HL-60/S4 (cell line): ENCODE measurements around the gene RUNX1.

Source experiments
- in situ Hi-C: fragments of 300-500 bp; cut with MboI; formaldehyde crosslinking; loops from 2 replicates; pipeline ENCODE4 v1.14.3; 2022; ENCODE audit warnings: low sequenced_read_pairs

RUNX1 gene

GRCh38 chr21:35062016-35062415, 12.9 kb upstream of the RUNX1 start:
- in situ Hi-C loops: no loop called here

GRCh38 chr21:35059742-35060141, 10.6 kb upstream of the RUNX1 start:
- in situ Hi-C loops: no loop called here

- in situ Hi-C loops: no loop called here
Measured at GRCh38 chr21:35058058-35058457, 9.0 kb upstream of the RUNX1 start.

- in situ Hi-C loops: no loop called here
Measured at GRCh38 chr21:35057428-35057827, 8.3 kb upstream of the RUNX1 start.

GRCh38 chr21:35053356-35054096, 4.4 kb upstream of the RUNX1 start:
- in situ Hi-C loops: no loop called here

GRCh38 chr21:35052801-35053200, 3.7 kb upstream of the RUNX1 start:
- in situ Hi-C loops: no loop called here

GRCh38 chr21:35051287-35051818, 2.3 kb upstream of the RUNX1 start:
- in situ Hi-C loops: no loop called here

- in situ Hi-C loops: no loop called here
Measured at GRCh38 chr21:35050348-35051286, 1.5 kb upstream of the RUNX1 start.

GRCh38 chr21:35048183-35048601, 910 bp downstream of the RUNX1 start:
- in situ Hi-C loops: loop anchor here (10.0 kb wide), 1 partner anchor 143 kb away; no protein-coding TSS in a partner anchor

GRCh38 chr21:35046880-35047229, 2.2 kb downstream of the RUNX1 start:
- in situ Hi-C loops: loop anchor here (10.0 kb wide), 1 partner anchor 142 kb away; no protein-coding TSS in a partner anchor

GRCh38 chr21:35046263-35046624, 2.9 kb downstream of the RUNX1 start:
- in situ Hi-C loops: loop anchor here (10.0 kb wide), 1 partner anchor 141 kb away; no protein-coding TSS in a partner anchor

GRCh38 chr21:35045542-35046262, 3.4 kb downstream of the RUNX1 start:
- in situ Hi-C loops: loop anchor here (10.0 kb wide), 1 partner anchor 141 kb away; no protein-coding TSS in a partner anchor

GRCh38 chr21:35044770-35045541, 4.1 kb downstream of the RUNX1 start:
- in situ Hi-C loops: loop anchor here (10.0 kb wide), 1 partner anchor 140 kb away; no protein-coding TSS in a partner anchor

- in situ Hi-C loops: loop anchor here (10.0 kb wide), 1 partner anchor 139 kb away; no protein-coding TSS in a partner anchor
Measured at GRCh38 chr21:35044128-35044527, 5.0 kb downstream of the RUNX1 start.

GRCh38 chr21:35043549-35043948, 5.6 kb downstream of the RUNX1 start:
- in situ Hi-C loops: loop anchor here (10.0 kb wide), 1 partner anchor 139 kb away; no protein-coding TSS in a partner anchor

- in situ Hi-C loops: loop anchor here (10.0 kb wide), 1 partner anchor 138 kb away; no protein-coding TSS in a partner anchor
Measured at GRCh38 chr21:35042836-35043235, 6.3 kb downstream of the RUNX1 start.

- in situ Hi-C loops: loop anchor here (10.0 kb wide), 1 partner anchor 137 kb away; no protein-coding TSS in a partner anchor
Measured at GRCh38 chr21:35041881-35042280, 7.2 kb downstream of the RUNX1 start.

GRCh38 chr21:35041122-35041521, 8.0 kb downstream of the RUNX1 start:
- in situ Hi-C loops: loop anchor here (10.0 kb wide), 1 partner anchor 136 kb away; no protein-coding TSS in a partner anchor

- in situ Hi-C loops: loop anchor here (10.0 kb wide), 1 partner anchor 135 kb away; no protein-coding TSS in a partner anchor
Measured at GRCh38 chr21:35039595-35040289, 9.4 kb downstream of the RUNX1 start.
